ENCODE measurements around the gene MARK4. TPM values are rescaled to one million over a fixed set of nuclear protein-coding genes. Genes with fewer than 3 reads are reported as not detected.
"Not testable (repeated sequence)": the region's sequence is repeated elsewhere in the genome, so short reads cannot be mapped to it uniquely, and the experiment has no call there.

The MARK4 gene
- total RNA-seq, 2 experiments from 2014 or later, result 18.1 to 19.8 TPM

DNA sequence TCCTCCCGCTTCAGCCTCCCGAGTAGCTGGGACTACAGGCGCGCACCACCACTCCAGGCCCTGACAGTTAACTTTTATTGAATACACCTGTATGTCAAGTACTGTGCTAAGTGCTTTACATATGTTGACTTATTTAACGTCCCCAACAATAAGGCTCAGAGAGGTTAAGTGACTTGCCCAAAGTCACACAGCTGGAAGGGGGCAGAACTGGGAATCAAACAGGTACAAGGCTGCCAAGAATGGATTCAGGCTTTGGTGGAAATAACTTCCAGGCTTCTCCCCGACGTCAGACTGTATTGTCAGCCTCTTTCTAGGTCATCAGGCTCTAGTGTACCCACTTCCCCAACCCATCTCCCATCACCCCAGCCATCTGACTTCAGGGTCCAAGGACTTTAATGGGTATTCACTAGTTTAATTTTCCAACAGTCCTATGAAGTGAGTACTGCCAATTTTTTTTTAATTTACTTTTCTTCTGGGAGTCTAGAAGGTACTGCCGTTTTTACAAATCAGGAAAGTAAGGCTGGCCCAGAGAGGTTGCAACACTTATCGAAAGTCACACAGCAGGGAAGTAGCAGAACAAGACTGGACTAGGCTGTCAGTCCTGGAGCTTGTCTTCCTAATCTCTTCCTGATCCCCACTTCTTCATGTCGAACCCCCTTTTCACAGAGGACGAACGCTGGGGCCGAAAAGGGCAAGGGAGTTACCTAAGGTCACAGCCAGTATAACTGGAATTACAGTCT lies 76.5 kb downstream of the MARK4 start:
- H3K4me3 Mint-ChIP-seq, result no peak overlapping the region
- no peaks in the 10 kb centered on the region for H3K9me3 Mint-ChIP-seq
- CTCF ChIA-PET, result no interaction called here
- Histone ChIP-seq H3K4me1 (ENCODE audit: insufficient read depth, low read length) (peaks cover 6% of the 10 kb centered on the region), H3K27me3 (ENCODE audit: control insufficient read depth in 1 of 2, insufficient read depth in 2 of 2, low read length in 2 of 2) (peaks cover 14 to 21% of the 10 kb centered on the region in 2 experiments), H3K9me3 (ENCODE audit: control insufficient read depth in 1 of 2, insufficient read depth in 1 of 2, low read length in 2 of 2) (peaks cover 0 to 5% of the 10 kb centered on the region in 2 experiments), H3K27ac (ENCODE audit: low read depth in 1 of 2, low read length in 2 of 2) (no peak overlapping the region), H3K4me3 (ENCODE audit: low read length) (no peak overlapping the region), H3K36me3 (ENCODE audit: insufficient read depth, low read length) (no peaks in the 10 kb centered on the region)
- H3K36me3 Mint-ChIP-seq (ENCODE audit: low read depth), result no peaks in the 10 kb centered on the region
- DNase-seq (no peak), ATAC-seq (ENCODE audit: poor library complexity) (no peak)
- no peak for TF ChIP-seq CTCF (IDR thresholded peaks at IDR 0.05)
- no peak overlapping the region for H3K27ac Mint-ChIP-seq
- intact Hi-C loops (cut with DNase I, micrococcal nuclease), result no loop called here
- POLR2A ChIA-PET, result no interaction called here
- no peaks in the 10 kb centered on the region for H3K4me1 Mint-ChIP-seq (ENCODE audit: low read depth)
- peaks cover 14% of the 10 kb centered on the region for H3K27me3 Mint-ChIP-seq

- Histone ChIP-seq H3K4me3 (ENCODE audit: low read length) (no peak overlapping the region), H3K27me3 (ENCODE audit: control insufficient read depth in 1 of 2, insufficient read depth in 2 of 2, low read length in 2 of 2) (no peaks in the 10 kb centered on the region), H3K9me3 (ENCODE audit: control insufficient read depth in 1 of 2, insufficient read depth in 1 of 2, low read length in 2 of 2) (no peaks in the 10 kb centered on the region), H3K27ac (ENCODE audit: low read depth in 1 of 2, low read length in 2 of 2) (no peak overlapping the region), H3K4me1 (ENCODE audit: insufficient read depth, low read length) (no peaks in the 10 kb centered on the region), H3K36me3 (ENCODE audit: insufficient read depth, low read length) (no peaks in the 10 kb centered on the region)
- intact Hi-C loops (cut with DNase I, micrococcal nuclease), result no loop called here
- Mint-ChIP-seq H3K9me3 (no peaks in the 10 kb centered on the region), H3K27me3 (peaks cover 7% of the 10 kb centered on the region), H3K4me3 (no peak overlapping the region), H3K36me3 (ENCODE audit: low read depth) (no peaks in the 10 kb centered on the region), H3K27ac (no peak overlapping the region), H3K4me1 (ENCODE audit: low read depth) (no peaks in the 10 kb centered on the region)
- POLR2A ChIA-PET, result no interaction called here
- CTCF ChIA-PET, result no interaction called here
- DNase-seq (no peak), ATAC-seq (ENCODE audit: poor library complexity) (no peak)
- TF ChIP-seq CTCF (IDR thresholded peaks at IDR 0.05), result no peak
Measured at GRCh38 chr19:45331411-45331810, 80.3 kb downstream of the MARK4 start.

DNA sequence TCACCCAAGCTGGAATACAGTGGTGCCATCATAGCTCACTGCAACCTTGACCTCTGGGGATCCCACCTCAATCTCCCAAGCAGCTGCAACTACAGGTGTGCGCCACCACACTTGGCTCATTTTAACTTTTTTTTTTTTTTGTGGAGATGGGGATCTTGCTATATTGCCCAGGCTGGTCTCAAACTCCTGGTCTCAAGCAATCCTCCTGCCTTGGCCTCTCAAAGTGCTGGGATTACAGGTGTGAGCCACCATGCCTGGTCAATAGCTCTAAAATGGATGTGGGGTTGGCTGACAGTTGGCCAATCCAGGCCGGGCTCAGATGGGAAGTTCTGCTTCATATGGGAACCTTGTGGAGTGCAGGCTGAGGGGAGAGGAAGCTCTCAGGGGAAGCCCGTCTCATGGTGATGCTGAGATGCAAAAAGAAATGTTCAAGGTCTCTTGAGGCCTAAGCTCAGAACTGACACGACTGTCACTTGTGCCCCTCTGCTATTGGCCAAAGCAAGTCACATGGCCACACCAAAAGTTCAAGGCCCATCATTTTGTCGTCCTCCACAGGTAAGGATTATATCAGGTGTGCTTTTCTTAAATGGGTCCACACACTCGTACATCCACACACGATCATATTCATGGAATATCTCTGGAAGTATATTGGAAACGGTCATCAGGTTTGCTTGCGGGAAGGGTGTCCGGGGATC lies 82.7 kb downstream of the MARK4 start:
- H3K27ac ChIP-seq (ENCODE audit: low read depth in 1 of 2, low read length in 2 of 2), result no peak overlapping the region
- no peak overlapping the region for H3K27ac Mint-ChIP-seq
- H3K4me3 Mint-ChIP-seq, result no peak overlapping the region
- TF ChIP-seq CTCF (IDR thresholded peaks at IDR 0.05), result no peak
- H3K4me1 ChIP-seq (ENCODE audit: insufficient read depth, low read length), result peaks cover 5% of the 10 kb centered on the region
- DNase-seq, result no peak
- H3K4me1 Mint-ChIP-seq (ENCODE audit: low read depth), result no peaks in the 10 kb centered on the region
- ChIA-PET POLR2A (no interaction called here), CTCF (no interaction called here)
- H3K27me3 ChIP-seq (ENCODE audit: control insufficient read depth in 1 of 2, insufficient read depth in 2 of 2, low read length in 2 of 2), result peaks cover 1 to 6% of the 10 kb centered on the region in 2 experiments
- intact Hi-C loops (cut with DNase I, micrococcal nuclease), result no loop called here
- no peak for ATAC-seq (ENCODE audit: poor library complexity)
- no peaks in the 10 kb centered on the region for H3K36me3 ChIP-seq (ENCODE audit: insufficient read depth, low read length)
- H3K9me3 Mint-ChIP-seq, result no peaks in the 10 kb centered on the region
- H3K36me3 Mint-ChIP-seq (ENCODE audit: low read depth), result no peaks in the 10 kb centered on the region
- H3K4me3 ChIP-seq (ENCODE audit: low read length), result no peak overlapping the region
- H3K27me3 Mint-ChIP-seq, result peaks cover 17% of the 10 kb centered on the region
- H3K9me3 ChIP-seq (ENCODE audit: control insufficient read depth in 1 of 2, insufficient read depth in 1 of 2, low read length in 2 of 2), result no peaks in the 10 kb centered on the region

- H3K4me1 Mint-ChIP-seq (ENCODE audit: low read depth); CTCF ChIA-PET; intact Hi-C loops (cut with DNase I, micrococcal nuclease); ATAC-seq (ENCODE audit: poor library complexity); H3K36me3 Mint-ChIP-seq (ENCODE audit: low read depth); H3K9me3 ChIP-seq (ENCODE audit: control insufficient read depth in 1 of 2, insufficient read depth in 1 of 2, low read length in 2 of 2); H3K9me3 Mint-ChIP-seq; H3K4me3 Mint-ChIP-seq; H3K27ac Mint-ChIP-seq; H3K36me3 ChIP-seq (ENCODE audit: insufficient read depth, low read length); H3K4me3 ChIP-seq (ENCODE audit: low read length); H3K27ac ChIP-seq (ENCODE audit: low read depth in 1 of 2, low read length in 2 of 2); POLR2A ChIA-PET; H3K27me3 ChIP-seq (ENCODE audit: control insufficient read depth in 1 of 2, insufficient read depth in 2 of 2, low read length in 2 of 2); DNase-seq; H3K4me1 ChIP-seq (ENCODE audit: insufficient read depth, low read length): not testable (repeated sequence)
- peaks cover 28% of the 10 kb centered on the region for H3K27me3 Mint-ChIP-seq
Measured at GRCh38 chr19:45334881-45335280, 83.8 kb downstream of the MARK4 start.

Data from CD4-positive, alpha-beta T cell (primary cell).